Colon (tissue), 2 donors: ENCODE data around the gene MICB.
"Not testable (repeated sequence)": the region's sequence is repeated elsewhere in the genome, so short reads cannot be mapped to it uniquely, and the experiment has no call there.

Experiments used
- FAIRE-seq: peaks from 2 replicates; lab custom pipeline; 2012; peaks lifted over from hg19 to GRCh38; lab: Jason Lieb, UNC
- donor health status: control.
- donor health status: control.

MICB gene

GRCh38 chr6:31509036-31509435, 11.1 kb downstream of the MICB start:
- not testable (repeated sequence) for FAIRE-seq

GRCh38 chr6:31510007-31510406, 12.1 kb downstream of the MICB start:
- no peak for FAIRE-seq

- FAIRE-seq: no peak
Observed at GRCh38 chr6:31513456-31514165, 15.7 kb downstream of the MICB start.

GRCh38 chr6:31521835-31522234, 23.9 kb downstream of the MICB start:
- no peak for FAIRE-seq

- no peak for FAIRE-seq
Observed at GRCh38 chr6:31525553-31525931, 27.6 kb downstream of the MICB start.

GRCh38 chr6:31525932-31526591, 28.1 kb downstream of the MICB start:
- no peak for FAIRE-seq

- FAIRE-seq: no peak
Observed at GRCh38 chr6:31528307-31528777, 30.4 kb downstream of the MICB start.

GRCh38 chr6:31528821-31529328, 30.9 kb downstream of the MICB start, which contains the start of gene MCCD1:
Gene MCCD1, plus strand, starts transcription at chr6:31528962. Its CDS starts 53 bp downstream, at chr6:31529015.
- FAIRE-seq: no peak

- FAIRE-seq: no peak
Observed at GRCh38 chr6:31529329-31530150, 31.6 kb downstream of the MICB start.

- no peak for FAIRE-seq
Observed at GRCh38 chr6:31530659-31531058, 32.7 kb downstream of the MICB start.

GRCh38 chr6:31531162-31531561, 33.2 kb downstream of the MICB start:
- no peak for FAIRE-seq

- no peak for FAIRE-seq
Observed at GRCh38 chr6:31531771-31532643, 34.1 kb downstream of the MICB start.

- no peak for FAIRE-seq
Observed at GRCh38 chr6:31532644-31533454, 34.9 kb downstream of the MICB start.

GRCh38 chr6:31533455-31533841, 35.5 kb downstream of the MICB start:
- FAIRE-seq: no peak

GRCh38 chr6:31534011-31534410, 36.1 kb downstream of the MICB start:
- FAIRE-seq: no peak

- no peak for FAIRE-seq
Observed at GRCh38 chr6:31534521-31535040, 36.6 kb downstream of the MICB start.

- FAIRE-seq: no peak
Observed at GRCh38 chr6:31535538-31536324, 37.8 kb downstream of the MICB start.

- FAIRE-seq: no peak
Observed at GRCh38 chr6:31538805-31539400, 41.0 kb downstream of the MICB start.

- no peak for FAIRE-seq
Observed at GRCh38 chr6:31540640-31541039, 42.7 kb downstream of the MICB start.
